K562 (cell line): ENCODE data around the gene BTBD1. TPM values are rescaled to one million over a fixed set of nuclear protein-coding genes. Genes with fewer than 3 reads are reported as not detected.

Source experiments
- ATAC-seq: fragments of 200-7000 bp; cut with Tn5 transposase; 3 replicates; pipeline ENCODE4 v1.9.1; 2020; ENCODE audit warnings: moderate library complexity
- BruUV-seq: library from RNA; stranded (reverse); fragments of 400-500 nt; replicated peaks from 2 replicates; lab custom pipeline; 2021; lab: Mats Ljungman, UMichigan
- CTCF ChIA-PET: fragments of 300-600 bp; formaldehyde crosslinking; extraction: SDS; loops from one replicate; lab custom pipeline; 2021; ENCODE audit warnings: low intra/inter-chr PET ratio; lab: Yijun Ruan, JAX
- POLR2A ChIA-PET: fragments of 300-600, 350-650 bp; sonication (Branson Sonifier 250); formaldehyde crosslinking; extraction: SDS; loops from one replicate; lab custom pipeline; 2021; ENCODE audit warnings: antibody characterized with exemption, inconsistent platforms; lab: Yijun Ruan, JAX
- DNase-seq, 4 experiments: peaks; one replicate each; pipeline versions ENCODE4 v3.0.0 to v3.0.0-alpha.2; 2011 to 2018; ENCODE audit warnings: low spot score in 3 of 4, mixed read lengths in 3 of 4; ENCODE audit errors: extremely low read depth in 1 of 4
- FAIRE-seq: peaks from 2 replicates; lab custom pipeline; 2011; peaks lifted over from hg19 to GRCh38; lab: Jason Lieb, UNC
- H2AFZ ChIP-seq: 2 replicates; pipeline ENCODE4 v1.6.0; 2011; ENCODE audit warnings: low read depth, low read length, control low read depth, inconsistent platforms
- H3K27ac ChIP-seq: fragments of 200-600 bp; 3 replicates; pipeline ENCODE4 v1.8.0; 2011; ENCODE audit warnings: low read depth, mild to moderate bottlenecking, control low read depth, inconsistent platforms, low read length, moderate library complexity, mixed read lengths; ENCODE audit errors: extremely low read depth
- H3K27me3 ChIP-seq, 2 experiments: fragments of 300-600 bp in 1 of 2; 2 replicates in 1 of 2; 3 replicates in 1 of 2; pipeline versions ENCODE4 v1.6.0 to v1.8.0; 2011; ENCODE audit warnings: inconsistent platforms in 2 of 2, low read length in 2 of 2, mild to moderate bottlenecking in 1 of 2, mixed read lengths in 1 of 2, moderate library complexity in 1 of 2; ENCODE audit not compliant: control insufficient read depth in 2 of 2, insufficient read depth in 2 of 2
- H3K36me3 ChIP-seq: fragments of 300-600 bp; 3 replicates; pipeline ENCODE4 v1.8.0; 2011; ENCODE audit warnings: mild to moderate bottlenecking, low read length, inconsistent platforms; ENCODE audit not compliant: control insufficient read depth, insufficient read depth
- H3K4me1 ChIP-seq, 2 experiments: fragments of 200-600 bp in 1 of 2; replicated peaks in 1 of 2; 2 replicates in 1 of 2; 3 replicates in 1 of 2; pipeline versions ENCODE4 v1.5.1 to v1.8.0; 2011; ENCODE audit warnings: inconsistent platforms in 2 of 2, low read length in 2 of 2, mild to moderate bottlenecking in 1 of 2, mixed read lengths in 1 of 2, moderate library complexity in 1 of 2; ENCODE audit not compliant: control insufficient read depth in 2 of 2, insufficient read depth in 2 of 2
- H3K4me2 ChIP-seq: 2 replicates; pipeline ENCODE4 v1.6.1; 2011; ENCODE audit warnings: low read length, control low read depth, inconsistent platforms, mixed read lengths; ENCODE audit not compliant: insufficient read depth
- H3K4me3 ChIP-seq: fragments of 200-600 bp; sonication (generic), shearing (Covaris generic); 2 replicates; pipeline ENCODE4 v1.5.1; 2016; ENCODE audit warnings: control low read depth, inconsistent platforms
- H3K79me2 ChIP-seq: fragments of 200-600 bp; 3 replicates; pipeline ENCODE4 v1.8.0; 2011; ENCODE audit warnings: low read length, inconsistent platforms; ENCODE audit not compliant: control insufficient read depth, insufficient read depth
- H3K9ac ChIP-seq, 2 experiments: 2 replicates each; pipeline versions ENCODE4 v1.6.0 to v1.6.1; 2011; ENCODE audit warnings: low read depth in 2 of 2, low read length in 2 of 2, control low read depth in 1 of 2, inconsistent platforms in 1 of 2, mild to moderate bottlenecking in 1 of 2, mixed read lengths in 1 of 2; ENCODE audit not compliant: insufficient read depth in 1 of 2
- H3K9me1 ChIP-seq: one replicate; pipeline ENCODE4 v1.6.0; 2011; ENCODE audit warnings: inconsistent platforms, mild to moderate bottlenecking, low read length, moderate library complexity; ENCODE audit not compliant: control insufficient read depth, insufficient read depth
- H3K9me3 ChIP-seq: replicated peaks from 2 replicates; pipeline ENCODE4 v1.5.1; 2011; ENCODE audit warnings: low read depth, low read length, inconsistent platforms; ENCODE audit not compliant: control insufficient read depth, insufficient read depth
- H4K20me1 ChIP-seq: replicated peaks from 2 replicates; pipeline ENCODE4 v1.6.1; 2011; ENCODE audit warnings: low read length, inconsistent platforms, mixed read lengths; ENCODE audit not compliant: control insufficient read depth, insufficient read depth
- ASH1L ChIP-seq: fragments of 450-650 bp; IDR thresholded peaks from 2 replicates; pipeline ENCODE4 v1.6.1; 2018; ENCODE audit warnings: borderline replicate concordance, mild to moderate bottlenecking, low read depth; ENCODE audit not compliant: partially characterized antibody
- GATA2 ChIP-seq: sonication (generic); formaldehyde crosslinking; IDR thresholded peaks from 2 replicates; pipeline ENCODE4 v1.4.0; 2020; ENCODE audit warnings: mild to moderate bottlenecking, missing genetic modification reagents
- HOXB6 ChIP-seq: fragments of 250-450 bp; sonication (Bioruptor Pico); IDR thresholded peaks from 2 replicates; pipeline ENCODE4 v1.5.1; 2022; ENCODE audit warnings: mild to moderate bottlenecking, borderline replicate concordance
- MAFK ChIP-seq: IDR thresholded peaks from 2 replicates; pipeline ENCODE4 v1.6.1; 2011; ENCODE audit warnings: low read length, improper control_type of control experiment
- PCBP2 ChIP-seq: fragments of 200-400 bp; formaldehyde crosslinking; IDR thresholded peaks from 2 replicates; pipeline ENCODE4 v1.6.1; 2018; ENCODE audit warnings: low read length, low read depth, mild to moderate bottlenecking, moderate library complexity; ENCODE audit not compliant: poor library complexity, severe bottlenecking
- RAD21 ChIP-seq, 2 experiments: fragments of 250-450 bp in 1 of 2; fragments of 450-650 bp in 1 of 2; sonication (Bioruptor Pico) in 1 of 2; formaldehyde crosslinking in 1 of 2; IDR thresholded peaks in 1 of 2; conservative IDR thresholded peaks in 1 of 2; 2 replicates each; pipeline versions ENCODE4 v1.4.0 to v1.8.0; 2020 to 2022; ENCODE audit warnings: mild to moderate bottlenecking in 2 of 2, moderate library complexity in 1 of 2
- TOE1 ChIP-seq, 2 experiments: fragments of 450-650 bp in 1 of 2; sonication (generic) in 1 of 2; formaldehyde crosslinking in 1 of 2; IDR thresholded peaks; 2 replicates each; pipeline versions ENCODE4 v1.7.1 to v1.8.0; 2016 to 2022; ENCODE audit warnings: borderline replicate concordance in 2 of 2, mild to moderate bottlenecking in 2 of 2, antibody characterized with exemption in 1 of 2, inconsistent platforms in 1 of 2, low read depth in 1 of 2, missing genetic modification reagents in 1 of 2, moderate library complexity in 1 of 2
- WHSC1 ChIP-seq: IDR thresholded peaks from one replicate; pipeline ENCODE4 v1.6.1; 2012; ENCODE audit warnings: low read length, control low read depth, inconsistent platforms
- ZBTB7A ChIP-seq: IDR thresholded peaks from 2 replicates; pipeline ENCODE4 v1.6.1; 2011; ENCODE audit warnings: low read depth, mild to moderate bottlenecking, low read length, moderate library complexity, borderline replicate concordance; ENCODE audit not compliant: control insufficient read depth
- ZNF174 ChIP-seq: fragments of 250-450 bp; sonication (Bioruptor Pico); IDR thresholded peaks from 2 replicates; pipeline ENCODE4 v1.4.0; 2020; ENCODE audit warnings: mild to moderate bottlenecking
- ZNF551 ChIP-seq: fragments of 250-450 bp; sonication (Bioruptor Pico); IDR thresholded peaks from 2 replicates; pipeline ENCODE4 v1.5.0; 2021; ENCODE audit warnings: mild to moderate bottlenecking, moderate library complexity
- WGBS: fragments of 100-300 bp; shearing (Covaris generic); methylation state at CpG from one replicate; pipeline ENCODE4 v1.1.6; 2016; ENCODE audit warnings: low coverage, mixed read lengths; ENCODE audit not compliant: insufficient coverage; ENCODE audit errors: missing lambda C conversion rate; 5-methylcytosine and 5-hydroxymethylcytosine counted together
- in situ Hi-C: fragments of 300-500 bp; cut with MboI; formaldehyde crosslinking; loops from 4 replicates; pipeline ENCODE4 v1.15.0; 2018; ENCODE audit warnings: inconsistent platforms, mixed read lengths
- intact Hi-C: fragments of 100-400 bp; cut with micrococcal nuclease; formaldehyde crosslinking; loops from 2 replicates; pipeline ENCODE4 v1.14.2; 2022
- polyA plus RNA-seq, 8 experiments: library from polyadenylated mRNA; depleted of rRNA in 4 of 8; stranded (reverse) in 5 of 8; unstranded in 3 of 8; fragments of >200 nt; fragmentation: Nextera tagmentation in 2 of 8; fragmentation: Illumina TruSeq in 1 of 8; extraction: Ambion mirVana in 2 of 8; extraction: Trizol in 1 of 8; gene quantifications; 2 replicates each; pipeline versions ENCODE4 v1.2.1 to v1.2.3, GENCODE V29; 2011 to 2014; ENCODE audit warnings: inconsistent platforms in 1 of 8, missing spikeins in 1 of 8
- total RNA-seq, 7 experiments: library from RNA; depleted of rRNA in 6 of 7; stranded (reverse); fragments of >200 nt in 6 of 7; fragmentation: Illumina TruSeq in 2 of 7; extraction: Trizol in 2 of 7; gene quantifications; 2 replicates each; pipeline versions ENCODE4 v1.2.1 to v1.2.3, GENCODE V29; 2011 to 2021; ENCODE audit warnings: low replicate concordance in 1 of 7
- TF ChIP-seq, protein P1 (sequence below): sonication (generic); formaldehyde crosslinking; IDR thresholded peaks from 2 replicates; pipeline ENCODE4 v1.8.0; 2022; ENCODE audit warnings: mild to moderate bottlenecking, missing genetic modification reagents
- TF ChIP-seq, protein P2 (sequence below): fragments of 450-650 bp; conservative IDR thresholded peaks from 2 replicates; pipeline ENCODE4 v1.6.1; 2016; ENCODE audit warnings: missing genetic modification characterization, low read depth, mild to moderate bottlenecking, missing compliant biosample characterization, moderate library complexity
- TF ChIP-seq, protein P3 (sequence below): sonication (generic); formaldehyde crosslinking; IDR thresholded peaks from 2 replicates; pipeline ENCODE4 v1.8.0; 2023; ENCODE audit warnings: mild to moderate bottlenecking, missing genetic modification reagents

Gene BTBD1
- total and polyA plus RNA-seq, 9 of the 15 experiments (the other 6 are each of a cell fraction or from before 2014, with no cell fraction given): 19.4 to 106 (median 90.4) TPM

DNA sequence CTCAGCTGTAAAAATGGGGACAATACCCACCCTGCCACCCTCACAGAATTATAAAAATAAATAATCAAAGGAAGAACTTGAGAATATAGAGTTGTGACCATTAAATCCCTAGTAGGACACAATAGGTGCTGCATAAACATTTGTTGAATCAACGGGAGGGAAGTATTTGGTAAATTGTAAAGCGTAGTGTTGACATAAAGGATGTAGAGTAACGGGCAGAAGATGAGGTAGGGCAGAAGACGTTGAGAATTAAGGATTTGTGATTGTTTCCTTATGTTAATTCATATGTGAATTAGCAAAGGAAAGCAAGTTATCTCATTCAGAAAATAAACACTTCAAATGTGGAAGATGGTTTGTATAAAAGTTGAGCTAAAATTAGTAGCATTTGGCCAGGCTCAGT is 73.9 kb downstream of the BTBD1 start:
- no peak overlapping the region for H3K27ac ChIP-seq
- BruUV-seq: no TSS peak
- intact Hi-C loops: no loop called here
- H3K4me1 ChIP-seq: no peaks in the 10 kb centered on the region; a peak in 1 of 5 replicates
- CTCF ChIA-PET: no interaction called here
- DNase-seq (no peak), ATAC-seq (no peak), FAIRE-seq (no peak)
- no peak overlapping the region for H3K9ac ChIP-seq
- no peaks in the 10 kb centered on the region for H3K27me3 ChIP-seq
- H3K4me3 ChIP-seq: no peak overlapping the region
- WGBS: 52% methylated on average over 4 of the region's 4 CpGs
- H3K9me3 ChIP-seq: no peaks in the 10 kb centered on the region; the same call in 1 of the 2 replicates
- POLR2A ChIA-PET: interaction anchor here (0.6 to 1.4 kb wide), 3 partner anchors 16 to 353 kb away, joined by 3 to 4 read pairs (median 3); no protein-coding TSS in a partner anchor
- H3K36me3 ChIP-seq: peaks cover 19% of the 10 kb centered on the region; the same call in 2 of the 3 replicates
- H2AFZ ChIP-seq: no peak overlapping the region
- H3K79me2 ChIP-seq: no peaks in the 10 kb centered on the region
- no peak overlapping the region for H3K4me2 ChIP-seq
- no peaks in the 10 kb centered on the region for H4K20me1 ChIP-seq
- in situ Hi-C loops: no loop called here
- no peaks in the 10 kb centered on the region for H3K9me1 ChIP-seq
- TF ChIP-seq PCBP2 (no peak), GATA2 (no peak), ZNF551 (no peak), MAFK (no peak), TOE1 (IDR thresholded peaks at IDR 0.05; ENCODE audit: borderline replicate concordance) (no peak), TOE1 (CRISPR knock-in tag; IDR thresholded peaks at IDR 0.05; ENCODE audit: borderline replicate concordance, low read depth) (no peak), WHSC1 (no peak), RAD21 (CRISPR knock-in tag; conservative IDR thresholded peaks at IDR 0.05 in 1 of 2, IDR thresholded peaks at IDR 0.05 in 1 of 2) (no peak), ZNF174 (CRISPR knock-in tag) (no peak), ZBTB7A (no peak), HOXB6 (CRISPR knock-in tag) (no peak), ASH1L (no peak)
- TF ChIP-seq, protein P1, sequence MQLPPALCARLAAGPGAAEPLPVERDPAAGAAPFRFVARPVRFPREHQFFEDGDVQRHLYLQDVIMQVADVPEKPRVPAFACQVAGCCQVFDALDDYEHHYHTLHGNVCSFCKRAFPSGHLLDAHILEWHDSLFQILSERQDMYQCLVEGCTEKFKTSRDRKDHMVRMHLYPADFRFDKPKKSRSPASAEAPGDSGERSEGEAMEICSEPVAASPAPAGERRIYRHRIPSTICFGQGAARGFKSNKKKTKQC (CRISPR knock-in tag): no peak
- TF ChIP-seq, protein P2, sequence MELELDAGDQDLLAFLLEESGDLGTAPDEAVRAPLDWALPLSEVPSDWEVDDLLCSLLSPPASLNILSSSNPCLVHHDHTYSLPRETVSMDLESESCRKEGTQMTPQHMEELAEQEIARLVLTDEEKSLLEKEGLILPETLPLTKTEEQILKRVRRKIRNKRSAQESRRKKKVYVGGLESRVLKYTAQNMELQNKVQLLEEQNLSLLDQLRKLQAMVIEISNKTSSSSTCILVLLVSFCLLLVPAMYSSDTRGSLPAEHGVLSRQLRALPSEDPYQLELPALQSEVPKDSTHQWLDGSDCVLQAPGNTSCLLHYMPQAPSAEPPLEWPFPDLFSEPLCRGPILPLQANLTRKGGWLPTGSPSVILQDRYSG (tag): no peak
- TF ChIP-seq, protein P3, sequence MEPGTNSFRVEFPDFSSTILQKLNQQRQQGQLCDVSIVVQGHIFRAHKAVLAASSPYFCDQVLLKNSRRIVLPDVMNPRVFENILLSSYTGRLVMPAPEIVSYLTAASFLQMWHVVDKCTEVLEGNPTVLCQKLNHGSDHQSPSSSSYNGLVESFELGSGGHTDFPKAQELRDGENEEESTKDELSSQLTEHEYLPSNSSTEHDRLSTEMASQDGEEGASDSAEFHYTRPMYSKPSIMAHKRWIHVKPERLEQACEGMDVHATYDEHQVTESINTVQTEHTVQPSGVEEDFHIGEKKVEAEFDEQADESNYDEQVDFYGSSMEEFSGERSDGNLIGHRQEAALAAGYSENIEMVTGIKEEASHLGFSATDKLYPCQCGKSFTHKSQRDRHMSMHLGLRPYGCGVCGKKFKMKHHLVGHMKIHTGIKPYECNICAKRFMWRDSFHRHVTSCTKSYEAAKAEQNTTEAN: no peak
